Measurements from ENCODE around the gene TSPAN18. TPM values are rescaled to one million over a fixed set of nuclear protein-coding genes. Genes with fewer than 3 reads are reported as not detected.

Gene TSPAN18
- total RNA-seq, 4 donors from 2014 or later = 3.6 to 12.4 (median 8.2) TPM

DNA sequence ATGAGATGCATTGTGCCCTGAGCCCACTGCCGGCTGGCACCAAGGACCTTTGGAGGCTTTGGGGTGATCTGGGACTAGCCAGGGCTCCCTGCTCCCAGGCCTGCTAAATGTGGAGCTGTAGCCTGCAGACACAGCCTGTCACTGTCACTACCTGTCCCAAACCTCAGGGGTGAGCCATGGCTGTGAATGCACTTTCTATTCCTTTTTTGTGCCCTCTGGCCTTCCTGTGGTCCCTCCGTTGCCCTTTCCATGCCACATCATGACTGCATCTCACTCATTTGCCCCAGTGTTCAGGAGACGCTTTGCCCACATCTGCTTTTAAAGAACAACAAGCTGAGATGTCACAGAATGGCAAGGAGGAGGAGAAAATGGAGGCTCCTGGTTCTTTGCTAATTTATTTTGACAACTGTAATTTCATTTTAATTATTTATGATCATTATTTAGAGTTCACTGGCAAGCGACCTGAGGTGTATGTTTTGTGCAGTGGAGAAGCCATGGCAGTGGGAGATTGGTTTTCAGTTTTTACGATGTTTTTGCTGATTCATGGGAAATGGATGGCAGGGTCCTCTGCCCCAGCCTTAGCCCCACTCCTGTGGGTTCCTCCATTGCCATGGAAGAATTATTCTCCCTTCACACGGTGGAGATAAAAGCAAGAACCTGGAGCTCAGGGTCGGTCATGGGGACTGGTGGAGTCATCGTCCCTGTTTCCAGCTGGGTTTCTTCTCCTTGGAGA, 69.2 kb downstream of the TSPAN18 start:
- no peak for DNase-seq
- no peaks in the 10 kb centered on the region for H3K27me3 ChIP-seq
- no peak for TF ChIP-seq POLR2A (IDR thresholded peaks at IDR 0.05)
- TF ChIP-seq, protein P1, sequence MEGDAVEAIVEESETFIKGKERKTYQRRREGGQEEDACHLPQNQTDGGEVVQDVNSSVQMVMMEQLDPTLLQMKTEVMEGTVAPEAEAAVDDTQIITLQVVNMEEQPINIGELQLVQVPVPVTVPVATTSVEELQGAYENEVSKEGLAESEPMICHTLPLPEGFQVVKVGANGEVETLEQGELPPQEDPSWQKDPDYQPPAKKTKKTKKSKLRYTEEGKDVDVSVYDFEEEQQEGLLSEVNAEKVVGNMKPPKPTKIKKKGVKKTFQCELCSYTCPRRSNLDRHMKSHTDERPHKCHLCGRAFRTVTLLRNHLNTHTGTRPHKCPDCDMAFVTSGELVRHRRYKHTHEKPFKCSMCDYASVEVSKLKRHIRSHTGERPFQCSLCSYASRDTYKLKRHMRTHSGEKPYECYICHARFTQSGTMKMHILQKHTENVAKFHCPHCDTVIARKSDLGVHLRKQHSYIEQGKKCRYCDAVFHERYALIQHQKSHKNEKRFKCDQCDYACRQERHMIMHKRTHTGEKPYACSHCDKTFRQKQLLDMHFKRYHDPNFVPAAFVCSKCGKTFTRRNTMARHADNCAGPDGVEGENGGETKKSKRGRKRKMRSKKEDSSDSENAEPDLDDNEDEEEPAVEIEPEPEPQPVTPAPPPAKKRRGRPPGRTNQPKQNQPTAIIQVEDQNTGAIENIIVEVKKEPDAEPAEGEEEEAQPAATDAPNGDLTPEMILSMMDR (IDR thresholded peaks at IDR 0.05) = no peak
- 88 to 89% methylated on average over 7 to 8 of the region's 8 CpGs for WGBS, 2 donors
- intact Hi-C loops (cut with DNase I) = no loop called here
- H3K9me3 ChIP-seq = no peaks in the 10 kb centered on the region
- no peaks in the 10 kb centered on the region for H3K36me3 ChIP-seq
- H3K4me3 ChIP-seq (replicated peaks in 1 of 3) = no peak overlapping the region
- no peak overlapping the region for H3K27ac ChIP-seq
- H3K4me1 ChIP-seq = peaks cover 0 to 29% of the 10 kb centered on the region in 2 donors

DNA sequence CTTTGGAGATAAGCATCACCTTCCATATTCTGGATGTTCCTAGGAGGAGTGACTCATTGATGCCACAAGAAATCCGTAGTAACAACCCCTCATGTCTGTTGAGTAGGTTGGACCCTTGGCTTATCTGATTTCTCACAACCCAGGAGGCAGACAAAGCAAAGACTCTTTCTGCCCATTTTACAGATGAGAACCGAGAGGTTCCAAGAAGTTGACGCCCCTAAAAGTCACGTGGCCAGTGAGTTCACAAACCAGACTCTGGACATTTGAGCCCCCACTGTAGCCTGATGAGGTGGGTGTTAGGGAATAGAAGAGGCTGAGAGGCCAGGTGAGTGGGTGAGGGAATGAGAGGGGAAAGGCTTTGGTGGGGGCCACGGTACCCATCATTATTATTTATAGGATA, 70.3 kb downstream of the TSPAN18 start:
- 88 to 98% methylated on average over 5 of the region's 5 CpGs for WGBS, 2 donors
- no peak for DNase-seq
- Histone ChIP-seq H3K4me1 (peaks cover 0 to 29% of the 10 kb centered on the region in 2 donors), H3K9me3 (no peaks in the 10 kb centered on the region), H3K27me3 (no peaks in the 10 kb centered on the region), H3K36me3 (no peaks in the 10 kb centered on the region), H3K4me3 (replicated peaks in 1 of 3) (no peak overlapping the region), H3K27ac (no peak overlapping the region)
- no peak for TF ChIP-seq POLR2A (IDR thresholded peaks at IDR 0.05)
- TF ChIP-seq, protein P1 (IDR thresholded peaks at IDR 0.05) = no peak
- intact Hi-C loops (cut with DNase I) = no loop called here

DNA sequence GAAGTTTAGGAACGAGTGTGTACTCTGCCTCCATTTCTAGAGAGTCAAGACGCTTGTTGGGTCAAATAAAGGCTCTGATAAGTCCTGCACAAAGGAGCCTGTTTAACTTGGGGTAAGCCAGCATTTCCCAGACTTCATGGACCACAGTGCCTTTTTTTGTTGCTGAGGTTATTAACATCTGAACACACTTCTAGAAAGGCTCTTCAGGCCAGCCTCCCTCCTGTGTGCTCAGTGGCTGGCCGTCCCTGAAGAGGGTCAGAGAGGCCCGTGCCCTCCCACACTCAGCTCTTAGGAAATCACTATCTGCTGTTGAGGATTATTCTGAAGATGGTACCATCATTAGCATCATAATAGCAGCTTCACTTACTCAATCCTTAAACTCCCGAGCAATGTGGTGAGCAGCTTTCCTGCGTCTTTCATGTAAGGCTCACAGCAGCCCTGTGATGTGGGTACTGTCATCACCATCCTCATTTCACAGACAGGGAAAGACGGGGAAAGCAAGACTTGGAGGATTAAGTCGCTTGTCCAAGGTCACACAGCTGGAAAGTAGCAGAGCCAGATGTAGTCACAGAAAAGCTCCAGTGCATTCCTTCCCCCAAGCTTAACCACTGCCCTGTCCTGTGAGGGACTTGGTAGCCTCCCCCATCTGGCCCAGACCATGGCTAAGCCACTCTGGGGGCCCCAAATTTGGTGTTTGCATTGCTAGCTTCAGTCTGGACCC, 71.3 kb downstream of the TSPAN18 start:
- H3K4me1 ChIP-seq = peaks cover 0 to 27% of the 10 kb centered on the region in 2 donors
- WGBS, 2 donors = 82 to 86% methylated on average over 7 to 8 of the region's 8 CpGs
- TF ChIP-seq, protein P1 (IDR thresholded peaks at IDR 0.05) = no peak
- TF ChIP-seq POLR2A (IDR thresholded peaks at IDR 0.05) = no peak
- no peaks in the 10 kb centered on the region for H3K9me3 ChIP-seq
- no peak overlapping the region for H3K27ac ChIP-seq
- intact Hi-C loops (cut with DNase I) = no loop called here
- H3K27me3 ChIP-seq = no peaks in the 10 kb centered on the region
- H3K4me3 ChIP-seq (replicated peaks in 1 of 3) = no peak overlapping the region
- H3K36me3 ChIP-seq = no peaks in the 10 kb centered on the region
- no peak for DNase-seq

DNA sequence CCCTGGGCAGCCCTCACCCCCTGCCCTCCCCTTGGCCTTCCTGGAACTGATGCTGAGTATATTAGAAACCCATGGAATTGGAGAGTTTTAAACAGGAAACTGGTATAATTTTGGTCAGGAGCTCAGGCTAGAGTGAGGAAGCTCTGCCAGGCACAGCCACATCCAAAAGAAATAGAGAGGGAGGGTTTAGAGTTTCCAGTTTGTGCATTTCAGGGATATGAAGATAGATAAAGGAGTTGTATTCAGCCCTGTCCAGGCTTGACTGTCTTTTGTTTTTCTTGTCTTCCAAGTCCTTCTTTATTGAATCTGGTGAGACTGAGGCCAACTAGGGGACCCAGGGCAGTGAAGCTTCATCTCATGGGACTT, 71.8 kb downstream of the TSPAN18 start:
- no peaks in the 10 kb centered on the region for H3K27me3 ChIP-seq
- H3K9me3 ChIP-seq = no peaks in the 10 kb centered on the region
- no peak overlapping the region for H3K4me3 ChIP-seq (replicated peaks in 1 of 3)
- H3K4me1 ChIP-seq = peaks cover 0 to 24% of the 10 kb centered on the region in 2 donors
- intact Hi-C loops (cut with DNase I) = no loop called here
- H3K27ac ChIP-seq = no peak overlapping the region
- H3K36me3 ChIP-seq = no peaks in the 10 kb centered on the region
- no peak for TF ChIP-seq POLR2A (IDR thresholded peaks at IDR 0.05)
- TF ChIP-seq, protein P1 (IDR thresholded peaks at IDR 0.05) = no peak
- DNase-seq = no peak

DNA sequence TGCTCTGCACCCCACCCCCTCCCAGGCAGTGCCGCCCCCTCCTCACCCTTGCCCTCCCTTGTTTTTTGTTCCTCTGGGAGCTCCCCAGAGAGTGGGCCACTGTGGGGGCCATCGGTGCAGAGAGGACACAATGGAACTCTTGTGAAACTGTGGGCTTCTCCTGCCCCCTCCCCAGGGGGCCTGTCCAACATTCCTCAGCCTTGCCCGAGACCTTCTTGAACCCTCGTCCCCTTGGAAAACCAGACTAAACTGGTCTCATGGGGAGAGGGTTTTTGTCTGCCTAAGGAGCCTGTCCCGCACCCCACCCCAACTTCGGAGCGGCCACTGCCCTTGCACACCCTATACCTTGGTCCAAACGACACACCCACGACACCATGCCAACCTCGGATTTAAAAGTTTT, 72.2 kb downstream of the TSPAN18 start:
- TF ChIP-seq, protein P1 (IDR thresholded peaks at IDR 0.05) = no peak
- no peak for TF ChIP-seq POLR2A (IDR thresholded peaks at IDR 0.05)
- H3K4me3 ChIP-seq (replicated peaks in 1 of 3) = no peak overlapping the region
- WGBS, 2 donors = 55 to 64% methylated on average over 10 of the region's 10 CpGs
- no peak overlapping the region for H3K27ac ChIP-seq
- H3K36me3 ChIP-seq = no peaks in the 10 kb centered on the region
- H3K4me1 ChIP-seq = peaks cover 2 to 24% of the 10 kb centered on the region in 2 donors
- no peak for DNase-seq
- no peaks in the 10 kb centered on the region for H3K27me3 ChIP-seq
- no peaks in the 10 kb centered on the region for H3K9me3 ChIP-seq
- intact Hi-C loops (cut with DNase I) = no loop called here

Measured in thyroid gland (tissue), 4 donors.